Stimulated activated naive CD8-positive, alpha-beta T cell treated with anti-CD3 and anti-CD28 coated beads, Interleukin-15, Interleukin-2, amounts not matched to agents 100 U/mL and 50 U/mL, for 24 hours (primary cell): Measurements from ENCODE around the gene STPG2.

ENCODE experiments used
- ATAC-seq: fragments of 150-1000 bp; cut with Tn5 transposase; one replicate; pipeline ENCODE4 v1.10.0; 2021
- DNase-seq: peaks from one replicate; pipeline ENCODE4 v3.0.0; 2021

STPG2 gene

DNA sequence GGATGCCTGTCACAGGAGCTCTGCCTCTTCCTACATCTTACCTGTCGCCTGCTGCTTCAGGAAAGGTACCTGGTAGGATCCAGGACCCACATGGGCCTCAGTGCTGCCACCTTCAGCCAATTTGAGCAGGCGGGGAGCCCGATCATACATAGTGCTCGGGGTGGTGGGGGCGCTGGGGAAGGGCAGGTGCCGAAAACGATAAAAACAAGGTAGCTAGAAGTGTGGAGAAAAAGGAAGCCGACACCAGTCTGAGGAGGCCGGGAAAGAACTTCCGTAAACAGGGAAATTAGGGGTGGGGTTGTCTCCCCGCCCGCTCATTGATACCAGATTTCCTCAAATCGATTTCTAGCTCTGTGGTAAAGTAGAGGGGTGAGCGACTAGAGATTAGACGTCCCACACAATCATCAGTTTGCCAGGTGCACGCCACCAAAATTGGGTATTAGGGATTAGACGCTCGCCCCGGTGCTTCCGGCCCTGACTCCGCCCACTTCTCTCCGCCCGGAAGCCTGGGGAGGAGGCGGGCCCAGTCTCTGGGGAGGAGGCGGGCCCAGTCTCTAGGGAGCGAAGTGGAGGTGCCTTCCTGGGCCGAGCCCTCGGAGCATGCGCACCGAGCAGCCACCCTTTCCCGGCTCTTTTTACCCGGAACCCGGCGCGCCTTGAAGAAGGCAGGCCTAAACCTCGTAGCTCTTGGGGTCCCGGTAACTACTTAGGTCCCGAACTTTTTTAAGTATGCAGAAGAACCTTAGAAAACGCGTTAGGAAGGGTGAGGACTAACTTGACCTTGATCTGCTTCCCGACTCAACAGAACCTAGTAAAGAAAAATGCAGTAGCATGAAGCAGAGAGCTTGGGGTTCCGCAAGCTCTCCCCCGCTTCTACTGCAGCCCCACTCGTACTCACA lies at the start of gene STPG2:
STPG2 (minus strand) TSS at position 476 of the 899 bp plus-strand sequence.
- DNase-seq (peak; percentile 95), ATAC-seq (peak; percentile 100)

DNA sequence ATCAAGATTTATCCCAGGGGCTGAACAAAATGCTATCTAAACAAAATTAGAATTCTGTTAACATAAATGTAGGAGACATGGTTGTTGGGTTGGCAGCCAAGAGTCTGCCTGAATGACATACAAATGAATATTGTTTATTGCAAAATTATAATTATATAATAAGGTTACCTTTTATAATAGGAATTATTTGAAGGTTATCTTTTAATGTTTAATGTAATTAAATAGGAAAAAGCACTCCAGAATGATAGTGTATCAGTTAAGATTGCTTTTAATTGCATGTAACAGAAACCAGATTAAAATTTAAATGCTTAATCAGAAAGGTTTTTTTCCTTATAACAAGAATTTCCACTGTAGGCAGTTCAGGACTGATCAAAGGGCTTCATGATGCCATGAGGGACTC lies 42.0 kb upstream of the STPG2 start:
- ATAC-seq = no peak
- DNase-seq = no peak

DNA sequence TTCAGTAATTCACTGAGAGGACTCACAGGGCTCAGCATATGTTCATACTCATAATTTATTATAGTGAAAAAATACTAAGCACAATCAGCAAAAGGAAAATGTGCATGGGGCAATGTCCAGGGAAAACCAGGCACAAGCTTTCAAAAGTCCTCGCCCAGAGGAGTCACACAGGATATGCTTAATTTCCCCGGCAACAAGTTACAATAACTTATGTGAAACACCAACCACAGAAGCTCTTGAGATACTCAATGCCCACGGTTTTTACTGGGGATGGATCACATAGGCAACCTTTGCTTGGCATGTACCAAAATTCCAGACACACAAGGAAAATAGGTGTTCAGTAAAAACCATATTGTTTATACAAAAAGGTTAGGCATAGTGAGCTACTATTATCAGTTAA lies 38.5 kb upstream of the STPG2 start:
- ATAC-seq (no peak), DNase-seq (no peak)

DNA sequence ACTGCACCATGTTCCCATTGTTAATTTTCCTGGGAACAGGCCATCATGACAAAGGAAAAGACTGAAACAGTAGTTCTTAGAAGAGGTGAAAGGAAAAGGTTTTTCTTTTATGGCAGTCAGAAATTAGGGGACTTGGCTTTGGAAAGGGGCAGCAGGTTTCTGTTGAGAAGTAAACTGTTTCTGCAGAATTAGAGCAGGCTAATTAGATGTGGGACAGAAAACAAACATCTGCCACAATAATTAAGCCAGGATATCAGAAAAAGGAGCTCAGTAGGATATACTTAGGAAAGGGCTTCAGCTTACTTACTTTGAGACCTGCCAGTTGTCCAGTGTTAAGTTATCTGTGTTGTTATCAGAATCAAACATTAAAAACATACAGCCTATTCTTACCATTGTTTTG lies 36.7 kb upstream of the STPG2 start:
- no peak for DNase-seq
- no peak for ATAC-seq

DNA sequence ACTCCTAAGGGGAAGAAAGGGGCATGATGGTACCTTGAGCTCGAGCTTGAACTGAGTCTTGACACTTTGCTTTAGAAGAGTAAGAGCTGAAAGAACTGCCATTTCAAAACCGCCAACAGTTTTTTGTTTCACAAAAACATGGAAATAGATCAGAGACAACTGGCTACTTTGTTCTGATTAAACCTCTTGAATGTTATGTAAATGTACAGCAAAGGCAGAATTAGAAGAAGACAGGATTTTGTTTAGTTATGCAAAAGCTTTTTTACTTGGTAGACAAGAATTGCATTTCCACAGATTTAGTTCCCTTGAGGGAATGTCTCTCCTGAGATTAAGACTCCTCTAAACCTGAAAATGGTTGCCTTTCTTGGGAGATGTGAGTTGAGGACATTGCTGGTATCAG lies 33.3 kb upstream of the STPG2 start:
- ATAC-seq (no peak), DNase-seq (no peak)

DNA sequence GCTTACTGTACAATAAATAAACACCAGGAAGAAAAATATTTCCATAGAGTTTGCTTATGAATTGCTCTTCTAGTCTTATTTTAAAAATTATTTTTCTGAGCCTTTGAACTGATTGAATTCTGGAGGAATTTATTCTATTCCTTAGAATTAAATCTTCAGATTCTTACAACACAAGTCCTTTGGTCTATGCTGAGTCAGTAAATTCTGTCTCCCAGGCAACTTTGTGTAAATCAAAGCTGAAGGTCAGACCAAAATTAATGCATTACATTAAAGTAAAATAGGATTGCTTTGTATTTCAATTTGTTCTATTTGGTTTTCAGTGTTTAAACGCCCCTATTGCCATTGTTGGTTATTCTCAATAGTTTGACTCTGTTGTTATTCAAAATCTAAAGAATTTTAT lies 26.8 kb upstream of the STPG2 start:
- ATAC-seq (no peak), DNase-seq (no peak)

DNA sequence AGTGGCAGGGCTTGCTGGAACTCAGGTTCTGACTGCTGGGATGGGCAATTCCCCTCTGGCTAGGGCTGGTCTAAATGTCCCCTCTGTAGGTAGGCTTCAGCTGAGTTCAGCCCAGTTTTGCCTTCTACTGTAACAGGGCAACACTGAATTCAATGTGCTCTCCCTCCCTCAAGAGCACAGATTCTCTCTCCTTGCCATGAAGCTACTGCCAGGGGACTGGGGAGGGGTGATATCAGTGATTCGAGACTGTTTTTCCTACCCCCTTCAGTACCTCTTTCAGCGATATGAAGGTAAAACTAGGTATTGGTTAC lies 23.4 kb upstream of the STPG2 start:
- ATAC-seq (no peak), DNase-seq (no peak)

DNA sequence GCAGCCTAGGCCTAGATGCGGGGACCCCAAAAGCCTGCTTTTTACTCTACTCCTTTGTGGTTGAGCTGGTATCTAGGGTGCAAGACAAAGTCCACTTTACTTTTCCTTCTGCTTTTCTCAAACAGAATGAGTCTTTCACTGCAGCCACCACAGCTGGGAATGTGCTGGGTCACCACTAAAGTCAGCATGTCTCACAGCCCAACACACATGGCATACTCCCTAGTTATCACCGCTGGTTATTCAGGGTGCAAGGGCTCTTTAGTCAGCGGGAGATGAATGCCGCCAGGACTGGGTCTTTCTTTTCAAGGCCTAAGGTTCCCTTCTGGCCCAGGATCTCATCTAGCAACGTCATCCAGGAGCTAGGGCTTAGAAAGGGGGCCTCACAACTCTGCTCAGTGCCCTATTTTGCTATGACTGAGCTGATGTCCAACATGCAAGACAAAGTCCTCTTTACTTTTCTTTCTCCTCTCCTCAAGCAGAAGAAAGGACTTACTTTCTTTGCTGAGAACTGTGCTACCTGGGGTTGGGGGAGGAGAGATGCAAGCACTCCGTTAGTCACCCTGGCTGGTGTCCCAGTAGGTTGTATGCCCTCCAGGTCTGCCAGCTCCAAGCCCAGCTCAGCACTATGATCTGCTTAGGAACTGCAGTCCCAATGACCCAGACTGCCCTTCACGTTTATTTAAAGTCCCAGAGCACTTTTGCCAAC lies 22.9 kb upstream of the STPG2 start:
- DNase-seq (no peak), ATAC-seq (no peak)

DNA sequence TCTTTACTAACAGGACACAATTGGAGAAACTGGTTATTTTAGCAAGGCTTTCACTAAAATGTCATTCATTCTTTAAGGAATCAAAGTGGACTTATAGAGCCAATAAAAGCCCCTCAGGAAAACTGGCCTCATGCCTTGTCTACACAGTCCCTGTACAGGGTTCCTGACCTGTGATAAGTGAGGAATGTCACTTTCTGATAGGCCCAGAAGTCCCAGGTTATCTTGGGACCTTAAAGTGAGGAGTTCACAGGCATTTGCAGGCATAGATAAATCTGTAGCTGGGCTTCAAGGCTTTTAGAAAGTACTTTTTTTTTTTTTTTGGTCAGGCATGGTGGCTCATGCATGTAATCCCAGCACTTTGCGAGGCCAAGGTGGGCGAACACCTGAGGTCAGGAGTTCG lies 19.4 kb upstream of the STPG2 start:
- DNase-seq = no peak
- no peak for ATAC-seq

DNA sequence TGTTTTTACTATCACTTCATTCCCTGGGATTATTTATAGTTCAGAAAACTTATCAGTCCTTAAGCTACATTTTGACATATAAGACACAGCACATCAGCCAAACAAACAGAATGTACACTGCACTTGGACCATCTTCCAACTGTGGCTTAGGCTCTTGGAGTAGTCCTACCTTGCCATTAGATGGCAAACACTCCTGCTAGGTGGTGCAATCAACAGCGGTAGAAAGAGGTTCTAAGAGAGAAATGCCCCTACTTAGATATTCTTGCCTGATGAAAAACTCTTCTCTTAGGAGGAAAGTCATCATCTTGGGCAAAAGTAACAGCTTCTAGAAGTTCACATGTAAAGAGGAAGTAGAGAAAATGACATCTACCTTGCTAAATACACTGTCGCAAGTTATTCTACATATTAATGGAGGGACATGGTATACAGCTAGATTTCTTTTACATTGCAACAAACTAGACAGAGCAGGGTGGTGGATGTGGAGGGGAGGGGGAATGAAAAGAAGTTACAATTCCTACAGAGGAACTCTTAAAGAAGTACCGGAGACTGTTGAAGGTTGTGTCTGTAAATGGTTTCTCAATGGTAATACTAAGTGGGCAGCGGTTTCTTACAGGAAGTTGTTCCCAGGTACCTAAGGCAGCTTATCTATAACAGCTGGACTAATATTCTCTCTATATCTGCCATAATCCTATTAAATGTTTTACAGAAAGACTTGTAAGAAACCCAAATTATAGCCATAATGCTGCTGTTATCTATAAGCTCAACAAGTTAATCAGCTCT lies 8.1 kb upstream of the STPG2 start:
- ATAC-seq (no peak), DNase-seq (no peak)

DNA sequence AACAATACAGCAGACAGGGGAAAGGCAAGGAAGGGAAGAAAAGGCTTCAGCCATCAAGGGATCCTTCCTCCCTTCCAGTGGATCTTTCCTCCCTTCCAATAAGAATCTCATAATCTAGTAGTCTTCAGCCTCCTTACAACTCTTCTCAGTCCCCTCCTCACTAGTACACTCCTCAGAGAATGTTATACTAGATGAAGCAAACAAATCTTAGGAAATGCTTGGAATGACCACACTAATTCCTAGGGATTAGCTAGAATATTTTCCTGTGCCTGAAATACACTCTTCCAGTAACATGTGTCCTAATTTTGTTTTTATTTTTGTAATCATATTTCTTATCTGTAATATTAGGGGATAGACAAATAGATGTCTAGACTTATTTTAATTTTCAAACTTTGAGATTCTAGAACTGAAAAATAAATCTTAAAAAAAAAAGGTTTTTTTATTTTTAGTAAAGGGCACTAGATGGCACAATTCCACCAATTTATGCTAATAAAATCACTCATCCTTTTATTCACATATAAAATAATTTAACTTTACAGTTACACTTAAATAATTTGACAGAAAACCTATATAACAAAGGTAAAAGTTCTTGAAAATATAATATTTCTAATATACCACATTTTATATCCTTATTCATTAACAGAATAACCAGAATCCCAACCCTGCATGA lies 7.0 kb upstream of the STPG2 start:
- DNase-seq (no peak), ATAC-seq (no peak)

DNA sequence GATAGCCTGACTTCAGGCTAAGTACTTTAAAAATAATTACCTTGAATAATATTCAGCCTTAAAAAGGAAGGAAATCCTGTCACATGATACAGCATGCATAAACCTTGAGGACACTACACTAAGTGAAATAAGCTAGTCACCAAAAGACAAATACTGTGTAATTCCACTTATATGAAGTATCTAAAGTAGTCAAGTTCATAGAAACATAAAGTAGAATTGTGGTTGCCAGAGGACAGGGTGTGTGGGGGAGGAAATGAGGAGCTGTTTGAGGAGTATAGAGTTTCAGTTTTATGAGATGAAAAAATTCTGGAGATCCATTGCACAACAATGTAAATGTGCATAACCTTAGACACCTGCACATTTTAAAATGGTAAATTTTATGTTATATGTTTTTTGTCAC lies 5.6 kb upstream of the STPG2 start:
- ATAC-seq (no peak), DNase-seq (no peak)

DNA sequence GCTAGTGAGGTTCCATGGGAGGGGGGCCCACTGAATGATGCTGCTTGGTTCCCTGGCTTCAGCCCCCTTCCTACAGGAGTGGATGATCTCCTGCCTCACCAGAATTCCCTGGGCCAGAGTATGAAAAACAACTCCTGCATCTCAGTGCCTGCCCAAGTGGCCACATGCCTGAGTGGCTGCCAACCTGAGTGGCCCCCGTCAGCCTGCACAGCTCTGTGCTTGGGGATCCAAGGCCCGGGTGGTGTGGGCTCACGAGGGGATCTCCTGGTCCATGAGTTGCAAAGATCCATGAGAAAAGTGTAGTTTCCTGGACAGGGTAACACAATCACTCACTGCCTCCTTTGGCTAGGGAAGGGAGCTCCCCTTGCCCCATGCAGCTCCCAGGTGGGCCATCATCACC lies 17.1 kb downstream of the STPG2 start:
- DNase-seq = no peak
- no peak for ATAC-seq

DNA sequence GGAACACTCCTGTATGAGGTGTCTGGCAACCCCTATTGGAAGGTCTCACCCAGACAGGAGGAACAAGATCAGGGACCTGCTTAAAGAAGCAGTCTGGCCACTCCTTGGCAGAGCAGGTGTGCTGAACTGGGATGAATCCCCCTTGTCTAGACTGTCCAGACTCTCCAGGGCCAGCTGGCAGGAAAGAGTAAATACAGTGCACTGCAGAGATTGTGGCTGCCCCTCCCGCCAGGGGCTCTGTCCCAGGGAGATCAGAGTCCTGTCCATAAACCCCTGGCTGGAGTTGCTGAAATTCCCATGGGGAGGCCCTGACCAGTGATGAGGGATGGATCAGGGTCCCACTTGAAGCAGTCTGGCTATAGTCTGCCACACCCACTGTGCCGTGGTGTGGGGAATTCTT lies 17.7 kb downstream of the STPG2 start:
- DNase-seq (no peak), ATAC-seq (no peak)

DNA sequence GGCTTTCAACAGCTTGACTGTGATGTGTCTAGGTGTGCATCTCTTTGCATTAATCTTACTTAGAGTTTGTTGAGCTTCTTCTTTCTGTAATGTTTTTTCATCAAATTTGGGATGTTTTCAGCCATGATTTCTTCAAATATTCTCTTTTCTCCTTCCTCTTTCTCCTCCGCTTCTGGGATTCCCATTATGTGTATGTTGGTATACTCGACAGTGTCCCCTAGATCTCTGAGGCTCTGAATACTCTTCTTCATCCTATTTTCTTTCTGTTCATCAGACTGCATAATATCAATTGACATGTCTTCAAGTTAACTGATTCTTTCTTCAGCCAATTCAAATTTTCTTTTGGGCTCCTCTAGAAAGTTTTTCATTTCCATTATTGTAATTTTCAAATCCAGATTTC lies 25.9 kb downstream of the STPG2 start:
- no peak for DNase-seq
- no peak for ATAC-seq

DNA sequence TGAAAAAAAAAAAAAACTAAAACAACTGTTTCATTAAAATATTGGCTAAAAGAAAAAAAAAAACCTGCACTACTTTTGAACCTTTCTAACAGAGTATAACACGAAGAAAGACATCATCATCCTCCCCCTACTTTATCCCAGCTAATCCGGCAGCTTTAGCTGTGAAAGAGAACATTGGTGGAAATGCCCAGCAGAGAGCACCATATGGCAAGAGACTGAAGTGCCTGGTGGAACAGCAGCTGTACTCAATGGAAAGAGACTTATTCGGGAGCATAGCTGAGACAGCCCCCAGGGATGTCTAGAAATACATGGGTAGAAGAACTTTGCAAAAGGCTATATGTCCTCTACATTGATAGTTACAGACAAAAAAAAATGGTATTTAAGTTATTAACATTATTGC lies 30.3 kb downstream of the STPG2 start:
- DNase-seq (no peak), ATAC-seq (no peak)

DNA sequence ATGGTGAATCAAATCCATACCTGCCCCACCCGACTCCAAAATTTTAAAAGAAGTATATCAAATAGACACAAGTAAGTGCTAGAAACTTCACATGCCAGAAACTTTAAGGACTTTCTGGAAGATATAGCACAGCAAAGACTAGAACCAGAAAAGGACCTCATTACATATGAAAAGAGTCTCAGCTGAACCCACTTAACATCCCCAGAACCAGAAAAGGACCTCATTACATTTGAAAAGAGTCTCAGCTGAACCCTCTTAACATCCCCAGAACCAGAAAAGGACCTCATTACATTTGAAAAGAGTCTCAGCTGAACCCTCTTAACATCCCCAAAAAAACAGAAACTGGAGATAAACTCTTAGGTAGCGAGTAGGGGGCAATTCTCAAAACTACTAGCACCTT lies 32.3 kb downstream of the STPG2 start:
- no peak for DNase-seq
- no peak for ATAC-seq

DNA sequence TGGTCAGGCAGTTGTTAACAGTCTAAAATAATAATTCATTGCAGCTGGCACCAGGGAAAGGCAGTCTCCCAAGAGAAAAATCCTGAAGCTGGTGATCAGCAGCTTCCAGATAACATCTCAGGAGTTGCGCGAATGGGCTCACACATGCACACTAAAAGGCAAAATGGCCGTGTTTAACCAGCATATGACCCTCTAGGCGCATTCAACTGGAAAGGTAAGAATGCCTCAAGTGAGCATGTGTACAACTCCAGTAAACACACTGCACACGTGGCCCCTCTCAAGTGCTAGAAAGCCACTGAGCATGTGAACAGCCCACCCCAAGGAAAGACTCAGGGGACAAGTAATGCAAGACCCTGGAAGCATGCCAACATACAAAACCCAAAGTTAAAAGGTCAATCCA lies 33.1 kb downstream of the STPG2 start:
- DNase-seq (no peak), ATAC-seq (no peak)

DNA sequence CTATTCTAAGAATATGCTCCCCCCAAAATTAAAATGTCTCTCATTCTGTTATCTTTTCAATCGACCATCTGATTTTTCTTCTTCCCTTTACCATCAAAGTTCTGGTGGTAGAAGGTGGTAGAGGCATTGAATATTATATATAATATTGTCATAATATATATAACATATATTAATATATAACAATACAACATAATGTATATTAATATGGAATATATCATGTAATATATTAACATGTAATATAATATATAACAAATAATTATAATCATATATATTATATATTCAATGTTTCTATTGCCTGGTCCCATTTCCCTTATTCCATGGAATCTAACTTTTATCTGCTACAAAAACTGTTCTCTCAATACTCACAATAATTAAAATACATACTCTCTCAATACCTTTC lies 40.6 kb downstream of the STPG2 start:
- ATAC-seq = no peak
- DNase-seq = no peak

DNA sequence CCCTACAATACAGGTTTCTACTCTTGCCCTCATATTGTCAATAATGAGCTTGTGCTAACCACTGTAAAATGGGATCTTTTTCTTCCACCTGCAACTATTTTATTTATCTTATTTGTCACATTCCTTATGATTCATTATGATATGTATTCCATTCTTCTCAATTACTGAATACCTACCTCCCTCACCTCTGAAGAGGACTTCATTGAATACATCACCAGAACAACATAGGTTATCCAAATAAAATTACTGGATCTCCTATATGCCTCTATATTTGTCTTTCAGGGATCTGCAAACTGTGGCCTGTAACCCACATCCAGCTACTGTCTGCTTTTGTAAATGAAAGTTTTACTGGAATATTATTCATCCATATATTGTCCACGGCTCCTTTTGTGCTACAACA lies 41.3 kb downstream of the STPG2 start:
- ATAC-seq = no peak

DNA sequence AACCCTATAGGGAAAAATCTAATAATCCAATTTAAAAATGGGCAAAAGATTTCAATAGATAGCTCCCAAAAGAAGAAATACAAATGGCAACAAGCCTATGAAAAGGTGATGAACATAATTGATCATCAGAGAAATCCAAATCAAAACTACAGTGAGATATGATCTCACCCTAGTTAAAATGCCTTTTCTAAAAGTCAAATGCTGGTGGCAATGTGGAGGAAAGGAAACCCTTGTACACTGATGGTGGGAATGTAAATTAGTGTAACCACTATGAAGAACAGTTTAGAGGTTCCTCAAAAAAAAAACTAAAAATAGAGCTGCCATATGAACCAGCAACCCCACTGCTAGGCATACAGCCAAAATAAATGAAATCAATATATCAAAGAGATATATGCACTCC lies 44.5 kb downstream of the STPG2 start:
- DNase-seq (no peak), ATAC-seq (no peak)

More for the DNA sequence above, 41.3 kb downstream of the STPG2 start:
- DNase-seq = no peak

DNA sequence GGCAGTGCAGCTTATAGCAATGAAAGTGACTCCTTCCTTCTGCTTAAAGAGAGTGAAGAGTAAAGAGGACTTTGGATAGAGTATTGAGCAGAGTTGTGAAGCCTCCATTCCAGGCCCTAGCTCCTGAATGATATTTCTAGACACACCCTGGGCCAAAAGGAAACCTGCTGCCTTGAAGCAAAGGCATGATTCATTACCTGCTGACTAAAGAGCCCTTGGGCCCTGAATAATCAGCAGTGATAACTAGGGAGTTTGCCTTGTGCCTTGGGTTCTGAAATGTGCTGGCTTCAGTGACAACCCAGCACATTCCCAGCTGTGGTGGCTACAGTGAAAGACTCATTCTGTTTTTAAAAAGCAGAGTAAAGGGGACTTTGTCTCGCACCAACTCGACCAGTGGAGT lies 49.2 kb downstream of the STPG2 start:
- DNase-seq = no peak
- no peak for ATAC-seq

DNA sequence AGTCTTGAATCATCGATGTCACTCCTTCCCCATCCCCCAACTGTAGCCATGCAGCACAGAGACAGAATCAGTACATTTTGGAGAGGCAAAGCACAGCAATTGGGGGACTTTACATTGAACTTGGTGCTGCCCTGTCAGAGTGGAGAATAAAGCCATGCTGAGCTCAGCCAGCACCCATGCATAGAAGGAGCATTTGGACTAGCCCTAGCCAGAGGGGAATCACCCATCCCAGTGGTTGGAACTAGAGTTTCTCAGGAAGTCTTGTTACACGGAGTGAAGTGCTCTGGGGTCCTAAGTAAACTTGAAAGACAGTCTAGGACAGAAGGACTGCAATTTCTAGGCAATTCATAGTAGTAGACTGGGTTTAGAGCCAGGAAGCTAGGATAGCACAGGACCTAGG lies 49.6 kb downstream of the STPG2 start:
- no peak for DNase-seq
- no peak for ATAC-seq
